ENCODE results near the gene SNX15.

The SNX15 gene

GRCh38 chr11:65087827-65088226, 60.6 kb downstream of the SNX15 start:
- peaks cover 19 to 29% (median 23%) of the 10 kb centered on the region in 10 experiments for H3K4me1 ChIP-seq
- H3K4me2 ChIP-seq, result no peak overlapping the region
- H3K27ac ChIP-seq, result no peak overlapping the region
- H3K9me3 ChIP-seq (replicated peaks in 1 of 11), result no peaks in the 10 kb centered on the region
- H3K4me3 ChIP-seq, result no peak overlapping the region
- peaks cover 43 to 57% (median 49%) of the 10 kb centered on the region in 11 experiments for H3K36me3 ChIP-seq
- TF ChIP-seq Cebpa-rat (IDR thresholded peaks at IDR 0.05), result no peak
- H3K9ac ChIP-seq, result no peak overlapping the region
- H3K27me3 ChIP-seq, result no peaks in the 10 kb centered on the region
- H4K20me1 ChIP-seq, result peaks cover 0 to 7% (median 0%) of the 10 kb centered on the region in 11 experiments; a peak in 3 of 22 replicates

GRCh38 chr11:65089621-65090020, 62.4 kb downstream of the SNX15 start:
- Histone ChIP-seq H3K27me3 (no peaks in the 10 kb centered on the region), H3K9me3 (replicated peaks in 1 of 11) (no peaks in the 10 kb centered on the region), H4K20me1 (peaks cover 0 to 7% (median 0%) of the 10 kb centered on the region in 11 experiments; a peak in 3 of 22 replicates), H3K9ac (no peak overlapping the region; a peak in 1 of 22 replicates), H3K4me3 (no peak overlapping the region), H3K27ac (no peak overlapping the region), H3K36me3 (peaks cover 43 to 57% (median 49%) of the 10 kb centered on the region in 11 experiments), H3K4me2 (no peak overlapping the region), H3K4me1 (peaks cover 10 to 20% (median 14%) of the 10 kb centered on the region in 10 experiments)
- no peak for TF ChIP-seq Cebpa-rat (IDR thresholded peaks at IDR 0.05)

Data from BLaER1 treated with 17β-estradiol and CSF1 and Interleukin-3, amounts not matched to agents 10 nM and 100 nM (cell line).